Stimulated activated naive CD8-positive, alpha-beta T cell treated with anti-CD3 and anti-CD28 coated beads, Interleukin-15, Interleukin-2, amounts not matched to agents 100 U/mL and 50 U/mL, for 24 hours (primary cell): ENCODE data around the gene VPS41.
"Not testable (repeated sequence)": the region's sequence is repeated elsewhere in the genome, so short reads cannot be mapped to it uniquely, and the experiment has no call there.

Experiments
- ATAC-seq: fragments of 150-1000 bp; cut with Tn5 transposase; one replicate; pipeline ENCODE4 v1.10.0; 2021
- DNase-seq: peaks from one replicate; pipeline ENCODE4 v3.0.0; 2021

VPS41 gene

GRCh38 chr7:38908759-38909335 is at the start of gene VPS41:
VPS41 (minus strand) TSS chr7:38909191; CDS start chr7:38909174, 17 bp downstream.
- ATAC-seq (peak; percentile 97), DNase-seq (peak; percentile 77)

DNA sequence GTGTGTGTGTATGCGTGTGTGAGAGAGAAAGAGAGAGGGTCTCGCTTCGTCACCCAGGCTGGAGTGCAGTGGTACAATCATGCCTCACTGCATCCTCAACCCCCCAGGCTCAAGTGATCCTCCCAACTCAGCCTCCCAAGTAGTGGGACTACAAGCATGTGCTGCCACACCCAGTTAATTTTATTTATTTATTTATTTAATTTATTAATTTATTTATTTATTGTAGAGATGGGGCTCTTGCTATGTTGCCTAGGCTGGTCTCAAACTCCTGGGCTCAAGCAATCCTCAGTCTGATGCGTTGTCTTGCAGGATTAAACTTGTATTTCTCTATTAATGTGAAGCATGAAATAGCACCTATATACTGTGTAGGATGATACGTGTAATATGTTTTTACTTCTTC is 46.9 kb upstream of the VPS41 start:
- DNase-seq (no peak), ATAC-seq (no peak)

GRCh38 chr7:38953971-38954370 is 45.0 kb upstream of the VPS41 start:
- DNase-seq = no peak
- ATAC-seq = no peak

DNA sequence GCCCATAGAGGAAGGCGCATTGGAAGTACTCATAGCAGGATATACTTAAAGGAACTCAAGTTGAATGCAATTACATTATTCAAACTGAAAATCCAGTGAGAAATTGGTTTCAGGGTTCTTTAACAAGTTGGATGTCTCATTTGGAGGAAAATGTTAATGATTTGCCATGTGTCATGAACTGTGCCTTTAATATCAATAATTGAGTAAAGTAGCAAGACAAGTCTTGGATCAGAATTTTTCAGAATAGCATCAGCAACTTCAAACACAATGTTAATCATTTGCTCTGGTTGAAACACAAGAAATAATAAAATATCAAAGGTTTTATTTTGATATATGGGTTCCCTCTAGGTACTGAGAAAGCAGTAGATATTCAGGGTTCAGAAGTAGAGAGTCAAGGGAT is 44.2 kb upstream of the VPS41 start:
- no peak for ATAC-seq
- DNase-seq = no peak

GRCh38 chr7:38951213-38951612 is 42.2 kb upstream of the VPS41 start:
- no peak for ATAC-seq
- DNase-seq = no peak

DNA sequence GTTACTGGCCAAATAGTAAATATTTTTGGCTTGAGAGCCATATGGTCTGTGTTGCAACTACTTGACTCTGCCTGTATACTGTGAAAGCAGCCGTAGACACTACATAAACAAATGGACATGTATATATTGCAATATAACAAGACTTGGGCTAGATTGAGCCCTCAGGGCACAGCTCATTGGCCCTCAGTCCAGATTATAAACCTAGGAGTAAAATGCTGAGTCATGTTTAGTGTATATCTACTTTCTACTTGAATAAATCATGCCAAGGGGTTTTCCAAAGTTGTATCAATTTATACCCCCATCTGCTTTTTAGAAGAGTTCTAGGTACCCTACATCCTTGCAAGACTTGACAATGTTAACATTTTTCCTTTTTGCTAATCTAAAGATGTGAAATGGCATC is 41.3 kb upstream of the VPS41 start:
- ATAC-seq (no peak), DNase-seq (no peak)

GRCh38 chr7:38947541-38947940 is 38.5 kb upstream of the VPS41 start:
- ATAC-seq, DNase-seq: not testable (repeated sequence)

GRCh38 chr7:38942431-38943051 is 33.5 kb upstream of the VPS41 start:
- ATAC-seq (no peak), DNase-seq (no peak)

DNA sequence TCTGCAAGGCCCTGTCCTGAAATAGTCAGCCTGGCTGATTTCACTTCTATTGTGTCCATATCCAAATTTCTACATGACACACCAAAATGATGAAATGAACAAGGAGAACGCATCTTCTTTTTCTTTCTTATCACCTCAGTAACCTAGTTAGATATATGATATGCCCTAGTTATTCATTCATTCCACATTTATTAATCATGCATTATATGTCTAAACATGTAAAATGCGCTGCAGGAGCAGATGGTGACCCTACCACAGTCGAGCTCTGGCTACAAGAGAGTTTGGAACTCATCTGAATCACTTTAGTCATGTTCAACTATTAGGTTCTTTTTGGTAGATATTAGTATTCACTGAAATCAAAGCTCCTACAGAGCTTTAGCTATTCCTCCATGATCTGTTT is 31.8 kb upstream of the VPS41 start:
- ATAC-seq = no peak
- no peak for DNase-seq

DNA sequence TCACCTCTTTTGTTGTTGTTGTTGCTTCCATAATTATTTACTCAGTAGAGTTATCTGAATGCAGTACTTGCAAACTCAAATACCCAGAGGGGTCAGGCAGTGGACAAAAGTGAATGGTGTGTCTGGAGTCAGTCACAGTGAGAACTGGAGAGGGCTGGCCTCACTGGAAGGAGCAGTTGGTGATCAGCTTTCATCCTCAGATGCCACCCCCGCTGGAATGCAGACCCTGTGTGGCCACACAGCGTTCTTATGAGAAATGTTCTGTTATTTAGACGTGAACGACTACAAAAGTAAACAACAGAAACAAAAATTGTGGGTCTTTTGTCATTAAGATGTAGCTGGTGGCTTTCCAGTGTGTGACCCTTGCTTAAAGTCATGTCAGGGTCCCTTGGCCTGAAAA is 29.6 kb upstream of the VPS41 start:
- ATAC-seq (no peak), DNase-seq (no peak)

DNA sequence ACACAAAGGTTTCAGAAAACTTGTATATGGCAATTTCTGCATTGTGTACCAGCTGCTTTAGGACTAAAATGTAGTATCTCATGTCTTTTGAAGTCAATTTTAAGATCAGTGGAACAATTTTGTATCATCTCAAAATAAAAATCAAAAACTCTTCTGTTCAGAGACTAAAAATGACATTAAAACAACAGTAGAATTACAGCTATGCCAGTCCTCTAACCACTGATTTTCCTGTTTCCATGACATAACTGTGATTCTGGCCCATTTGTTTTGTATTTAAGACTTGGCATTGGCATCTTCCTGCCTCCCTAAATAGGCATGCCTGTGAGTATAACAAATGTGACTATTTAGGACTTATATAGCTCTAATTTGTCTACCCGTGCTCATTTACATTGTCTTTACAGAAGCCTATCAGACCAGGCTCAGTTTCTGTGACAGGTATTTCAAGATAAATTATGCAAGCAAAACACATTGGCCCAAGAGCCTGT is 29.1 kb upstream of the VPS41 start:
- DNase-seq = no peak
- ATAC-seq = no peak

DNA sequence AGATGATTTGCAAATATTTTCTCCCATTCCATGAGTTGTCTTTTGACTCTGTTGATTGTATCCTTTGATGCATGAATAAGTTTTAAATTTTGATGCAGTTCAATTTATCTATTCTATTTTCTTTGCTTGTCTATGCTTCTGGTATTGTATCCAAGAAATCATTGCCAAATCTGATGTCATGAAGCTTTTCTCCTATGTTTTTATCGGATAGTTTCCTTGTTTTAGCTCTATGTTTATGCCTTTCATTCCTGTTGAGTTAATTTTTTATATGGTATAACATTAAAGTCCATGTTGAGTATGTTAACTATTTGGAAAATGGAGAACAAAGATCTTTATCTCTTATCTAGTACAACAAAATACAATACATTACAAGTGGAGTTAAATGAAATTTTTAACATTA is 27.6 kb upstream of the VPS41 start:
- ATAC-seq (no peak), DNase-seq (no peak)

GRCh38 chr7:38934536-38934935 is 25.5 kb upstream of the VPS41 start:
- ATAC-seq = no peak
- no peak for DNase-seq

DNA sequence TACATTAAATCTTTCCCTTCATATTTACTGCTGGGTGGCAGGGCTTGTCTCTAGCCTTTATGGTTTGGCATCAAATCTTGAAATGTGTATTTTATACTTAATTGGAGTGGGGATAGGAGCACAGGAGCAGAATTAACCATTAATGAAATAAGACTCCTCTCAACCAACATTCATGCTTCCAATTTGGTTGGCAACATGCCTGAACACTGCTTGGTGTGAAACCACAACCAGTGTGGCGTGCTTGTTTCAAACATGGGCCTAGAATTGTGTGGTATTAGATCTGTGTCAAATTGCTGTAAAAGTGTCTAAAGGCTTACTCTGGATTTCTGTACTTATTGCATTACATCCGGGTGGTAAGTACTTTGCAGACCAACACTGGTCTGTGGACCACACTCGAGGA is 25.1 kb upstream of the VPS41 start:
- ATAC-seq (no peak), DNase-seq (no peak)

- no peak for ATAC-seq
Measured at GRCh38 chr7:38932509-38933168, 23.6 kb upstream of the VPS41 start.

GRCh38 chr7:38929460-38930171 is 20.6 kb upstream of the VPS41 start:
- ATAC-seq = no peak
- no peak for DNase-seq

More at GRCh38 chr7:38932509-38933168, 23.6 kb upstream of the VPS41 start:
- peak; percentile 70 for DNase-seq

DNA sequence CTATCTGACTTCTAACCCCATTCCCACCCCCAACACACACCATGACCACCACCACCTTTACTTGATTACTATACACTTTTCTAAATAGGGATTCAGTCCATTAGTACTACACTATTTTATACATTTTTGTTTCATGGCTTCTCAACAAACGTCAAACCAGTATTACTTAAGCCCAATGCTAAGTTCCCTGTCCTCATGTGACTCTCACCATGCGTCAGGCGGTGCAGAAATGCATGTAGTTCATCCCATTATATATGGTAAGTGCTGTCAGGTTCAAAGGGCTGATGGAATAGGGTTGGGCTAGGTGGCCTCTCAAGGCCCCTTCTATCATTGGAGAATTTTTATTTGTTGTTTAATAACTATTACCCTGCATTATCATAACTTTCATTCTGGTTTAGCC is 19.5 kb upstream of the VPS41 start:
- no peak for DNase-seq
- ATAC-seq = no peak

GRCh38 chr7:38927751-38928150 is 18.8 kb upstream of the VPS41 start:
- DNase-seq (no peak), ATAC-seq (no peak)

- ATAC-seq = no peak
- no peak for DNase-seq
Measured at GRCh38 chr7:38920731-38921130, 11.7 kb upstream of the VPS41 start.

DNA sequence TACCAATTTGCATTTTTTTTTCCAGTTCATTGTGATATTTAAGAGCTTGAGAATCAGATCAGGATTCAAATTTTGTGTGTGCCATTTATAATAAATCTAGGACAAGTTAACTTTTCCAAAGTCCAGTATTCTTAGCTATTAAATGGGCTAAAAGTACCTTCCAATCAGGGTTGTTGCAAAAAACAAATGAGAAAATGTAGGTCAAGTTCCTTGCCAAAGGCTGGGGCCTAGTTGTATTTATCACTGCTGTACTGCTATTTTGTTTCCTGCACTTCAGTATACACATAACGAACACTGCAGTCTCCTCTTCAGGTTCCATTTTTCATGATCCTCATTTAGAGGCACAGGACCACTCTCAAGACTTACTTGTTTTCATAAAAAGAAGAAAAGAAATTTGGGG is 7.4 kb upstream of the VPS41 start:
- no peak for ATAC-seq
- DNase-seq = no peak

GRCh38 chr7:38909870-38910269 is 879 bp upstream of the VPS41 start:
- no peak for ATAC-seq

GRCh38 chr7:38907766-38908165 is 1.2 kb downstream of the VPS41 start:
- DNase-seq = no peak
- ATAC-seq = no peak

More at GRCh38 chr7:38909870-38910269, 879 bp upstream of the VPS41 start:
- no peak for DNase-seq

- DNase-seq (no peak), ATAC-seq (no peak)
Measured at GRCh38 chr7:38907066-38907465, 1.9 kb downstream of the VPS41 start.
